GM19099 (cell line): ENCODE results near the gene IGF2R.

Experiments used
- POLR2A ChIP-seq: IDR thresholded peaks from 3 replicates; pipeline ENCODE4 v1.6.1; 2011; ENCODE audit warnings: low read depth; ENCODE audit not compliant: insufficient read length; ENCODE audit errors: extremely low read depth

IGF2R gene

DNA sequence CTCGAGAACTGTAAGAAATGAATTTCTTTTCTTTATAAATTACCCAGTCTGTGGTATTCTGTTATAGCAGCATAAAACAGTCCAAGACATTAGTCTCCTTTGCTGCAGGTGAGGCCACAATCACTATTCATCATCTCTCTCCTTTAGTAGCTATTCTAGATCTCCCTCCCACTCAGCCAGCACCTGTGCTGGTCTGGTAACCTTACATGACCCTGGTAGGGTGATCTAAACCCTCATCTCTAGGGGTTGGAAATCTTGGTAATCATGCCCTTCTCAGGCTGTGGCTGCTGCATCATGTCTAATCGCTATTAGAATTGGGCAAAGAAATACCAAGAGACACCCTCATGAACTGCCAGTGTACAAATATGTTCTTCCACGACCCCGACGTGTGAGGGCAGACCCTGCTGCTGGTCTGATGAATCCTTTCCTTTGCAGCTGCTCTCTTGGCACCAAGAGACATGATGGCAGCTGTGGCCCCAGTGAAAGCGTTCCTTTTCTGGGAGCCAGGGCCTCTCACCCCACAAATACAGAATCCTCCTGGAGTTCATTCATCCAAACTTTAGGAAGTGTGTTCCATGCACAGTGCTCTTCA, 23.0 kb upstream of the IGF2R start:
- no peak for TF ChIP-seq POLR2A

DNA sequence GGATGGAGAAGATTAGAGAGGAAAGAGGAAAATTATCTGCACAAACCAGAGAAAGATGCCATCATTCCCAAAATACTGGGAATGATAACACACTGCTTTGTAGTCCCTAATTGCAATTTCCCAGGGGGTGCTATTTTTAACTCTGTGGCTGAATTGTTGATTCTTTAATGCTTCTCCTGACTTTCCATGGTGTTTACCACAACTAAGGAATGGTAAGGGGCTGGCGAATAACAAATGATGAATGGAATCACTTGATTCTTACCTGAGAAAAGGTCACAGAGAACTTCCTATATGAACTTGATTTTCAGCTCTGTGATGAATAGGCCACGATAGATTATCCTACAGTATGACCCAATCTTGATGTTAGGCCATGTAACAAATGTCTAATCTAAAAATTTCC, 22.0 kb upstream of the IGF2R start:
- no peak for TF ChIP-seq POLR2A

DNA sequence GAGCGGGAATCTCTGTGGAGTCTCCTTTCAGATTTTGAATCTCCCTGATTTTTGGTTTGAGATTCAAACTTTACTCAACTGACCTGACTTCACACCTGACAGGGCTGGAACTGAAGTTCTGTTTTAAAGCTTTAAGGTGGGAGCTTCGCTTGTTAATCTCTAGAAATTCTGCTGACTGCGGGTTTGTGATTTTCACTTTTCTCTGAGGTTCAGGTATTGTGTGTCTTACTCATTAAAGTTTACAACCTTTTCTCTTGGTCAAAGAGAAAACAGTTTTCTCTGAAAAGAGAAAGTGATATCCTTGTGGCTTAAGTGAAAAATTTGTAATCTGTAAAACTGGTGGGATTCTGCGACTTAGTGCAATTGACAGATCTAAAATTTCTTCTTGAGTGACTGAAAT, 20.7 kb upstream of the IGF2R start:
- no peak for TF ChIP-seq POLR2A

DNA sequence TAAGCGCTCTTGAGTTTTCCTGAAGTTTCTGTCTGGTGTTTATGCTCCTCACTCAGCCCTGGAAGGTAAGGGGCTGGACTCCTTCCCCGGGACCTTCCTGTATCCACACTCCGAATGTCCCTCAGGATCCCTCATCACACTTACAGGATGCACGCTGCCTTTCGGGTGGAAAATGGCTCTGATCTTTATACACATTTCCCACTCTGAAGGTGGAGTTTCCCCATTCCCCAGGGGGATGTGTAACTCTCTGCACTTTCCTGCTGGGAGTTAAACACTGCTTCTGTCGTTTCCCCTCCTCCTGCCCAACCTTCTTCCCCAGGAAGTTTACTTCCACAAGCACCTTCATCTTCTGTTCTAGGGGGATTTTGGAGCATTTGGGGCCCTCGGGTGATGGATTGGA, 17.1 kb upstream of the IGF2R start:
- TF ChIP-seq POLR2A, result no peak

DNA sequence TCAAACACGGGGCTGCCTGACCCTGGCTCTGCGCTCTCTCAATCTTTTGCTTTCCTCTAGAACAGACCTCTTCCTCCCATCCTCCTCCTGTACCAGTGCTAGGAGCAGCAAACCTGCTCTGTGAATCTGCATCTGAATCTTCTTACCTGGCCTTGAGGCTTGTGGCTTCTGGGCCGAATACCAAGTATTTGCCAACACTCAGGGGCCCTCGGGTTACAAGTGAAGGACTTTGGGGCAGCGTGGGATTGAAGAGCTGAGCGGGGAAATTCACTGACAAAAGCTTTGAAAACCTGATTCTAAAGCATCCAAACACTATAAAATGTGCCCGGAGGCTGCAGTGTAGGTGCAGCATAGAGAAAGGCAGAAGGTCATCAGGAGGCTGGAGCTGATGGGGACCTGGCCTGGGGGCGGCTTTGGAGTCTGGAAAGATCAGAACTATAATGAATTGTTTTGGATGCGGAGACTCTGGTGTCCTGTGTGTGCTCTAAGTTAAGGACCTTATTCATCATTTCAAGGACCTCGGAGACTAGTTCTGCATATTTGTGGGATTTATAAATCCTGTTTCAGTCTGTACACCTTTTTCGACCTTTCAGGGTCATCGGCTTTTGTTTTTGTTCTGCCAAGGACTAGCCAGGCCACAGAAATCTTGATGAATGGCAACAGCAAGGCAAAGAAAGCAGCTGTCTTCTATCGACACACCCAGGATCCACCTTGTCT, 16.4 kb upstream of the IGF2R start:
- TF ChIP-seq POLR2A, result no peak

DNA sequence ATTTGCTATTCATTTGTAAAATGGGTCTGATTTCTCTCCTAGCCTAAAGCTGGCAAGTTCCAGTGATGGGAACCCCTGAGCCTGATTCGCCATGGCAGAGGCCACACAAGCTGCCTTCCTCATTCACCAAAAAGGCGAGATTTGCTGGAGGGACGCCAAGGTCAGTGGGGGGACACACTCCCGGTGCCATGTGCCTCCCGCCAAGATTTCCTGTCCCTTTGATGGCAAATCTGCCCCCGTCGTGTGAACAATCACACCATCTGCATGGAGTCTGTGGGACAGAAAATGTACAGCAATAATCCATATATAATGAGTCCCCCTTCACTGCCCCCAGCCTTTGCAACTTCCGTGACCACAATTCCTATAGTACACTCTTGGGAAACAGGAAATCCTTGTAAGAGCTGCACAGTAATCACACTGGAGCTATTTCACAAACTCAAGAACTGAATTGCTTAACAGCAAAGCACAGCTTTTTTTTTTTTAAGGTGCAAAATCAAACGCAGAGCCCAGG, 15.7 kb upstream of the IGF2R start:
- no peak for TF ChIP-seq POLR2A

DNA sequence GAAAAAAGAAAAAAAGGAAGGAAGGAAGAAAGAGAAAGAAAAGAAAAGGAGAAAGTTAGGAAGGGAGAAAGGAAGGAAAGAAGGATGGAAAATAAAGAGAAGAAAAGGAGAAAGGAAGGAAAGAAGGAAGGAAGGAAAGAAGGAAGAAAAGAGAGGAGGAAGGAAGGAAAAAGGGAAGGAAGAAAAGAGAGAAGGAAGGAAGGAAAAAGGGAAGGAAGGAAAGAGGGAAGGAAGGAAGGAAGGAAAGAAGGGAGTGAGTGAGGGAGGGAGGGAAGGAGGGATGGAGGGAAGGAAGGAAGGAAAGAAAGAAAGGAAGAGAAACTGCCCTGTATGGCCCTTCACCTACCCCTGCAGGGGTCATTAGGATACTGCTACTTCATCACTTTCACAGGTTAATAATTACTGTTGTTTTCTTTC, 12.9 kb upstream of the IGF2R start:
- TF ChIP-seq POLR2A, result no peak

DNA sequence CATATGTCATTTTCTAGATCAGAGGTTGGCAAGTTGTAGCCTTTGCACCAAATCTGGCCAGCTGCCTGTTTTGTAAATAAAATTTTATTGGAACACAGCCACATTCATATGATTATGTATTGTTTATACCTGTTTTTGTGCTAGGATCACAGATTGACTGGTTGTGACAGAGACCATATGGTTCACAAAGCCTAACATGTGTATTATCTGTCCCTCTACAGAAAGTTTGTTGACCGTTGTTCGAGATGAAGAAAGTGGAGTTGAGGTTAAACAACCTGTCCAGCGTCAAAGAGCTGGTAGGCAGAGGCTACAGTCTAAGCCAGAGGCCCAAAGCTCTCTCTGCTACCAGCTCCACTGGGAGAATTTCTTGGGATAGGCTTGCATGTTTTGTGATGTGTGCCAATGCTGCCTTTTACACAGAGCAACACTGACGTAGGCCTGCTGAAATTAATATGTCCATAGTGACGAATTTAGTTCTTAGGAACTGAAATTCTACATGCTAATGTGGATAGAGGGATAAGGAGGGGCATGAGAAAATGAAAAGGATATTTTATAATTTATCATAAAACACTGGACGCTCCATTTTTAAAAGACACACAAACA, 11.7 kb upstream of the IGF2R start:
- no peak for TF ChIP-seq POLR2A

DNA sequence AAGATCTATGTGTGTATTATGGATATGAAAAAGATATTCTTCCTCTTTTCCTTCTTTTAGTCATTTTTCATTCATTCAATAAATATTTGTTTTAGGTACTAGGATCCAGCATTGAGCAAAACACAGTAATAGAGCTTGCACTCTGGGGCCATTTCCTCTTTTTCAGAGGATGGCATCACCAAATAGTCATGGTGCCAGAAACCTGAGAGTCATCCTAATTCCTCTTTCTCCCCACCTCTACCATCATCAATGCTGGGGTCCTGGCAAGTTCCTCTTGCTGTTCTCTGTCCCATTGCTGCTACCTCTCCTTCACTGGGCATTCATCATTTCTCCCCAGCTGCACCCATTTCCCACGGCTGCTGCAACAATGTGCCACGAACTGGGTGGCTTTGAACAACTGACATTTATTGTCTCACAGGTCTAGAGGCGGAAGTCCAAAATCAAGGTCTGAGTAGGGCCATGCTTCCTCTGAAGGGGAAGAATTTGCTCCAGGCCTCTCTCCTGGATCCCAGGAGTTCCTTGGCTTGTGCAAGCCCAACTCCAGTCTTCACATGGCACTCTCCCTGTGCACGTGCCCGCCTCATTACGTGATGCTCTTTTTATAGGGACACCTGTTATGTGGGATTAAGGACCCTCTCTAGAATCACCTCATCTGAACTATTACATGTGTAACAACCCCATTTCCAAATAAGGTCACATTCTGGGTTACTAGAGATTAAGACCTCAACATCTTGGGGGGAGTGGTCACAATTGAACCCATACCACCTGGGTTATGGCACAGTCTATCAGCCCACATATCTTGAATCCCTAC, 9.5 kb upstream of the IGF2R start:
- TF ChIP-seq POLR2A, result no peak

DNA sequence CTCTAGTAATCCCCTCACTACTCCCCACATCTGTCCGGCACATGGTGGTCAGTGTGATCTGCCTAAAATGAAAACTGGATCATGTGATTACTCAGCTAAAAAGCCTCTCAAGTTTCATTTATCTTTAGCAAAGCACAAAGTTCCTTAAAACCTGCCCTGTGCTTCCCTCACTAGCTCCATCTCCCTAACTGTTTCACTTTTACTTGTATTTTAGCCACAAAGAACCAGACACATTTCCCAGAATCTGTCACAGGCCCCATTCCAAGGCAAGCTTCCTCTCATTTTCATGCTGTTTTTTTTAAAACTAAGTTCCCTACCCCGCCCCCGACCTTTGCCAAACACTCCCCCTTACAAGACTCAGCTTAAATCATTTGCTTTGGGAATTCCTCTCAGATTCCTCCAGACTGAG, 8.9 kb upstream of the IGF2R start:
- TF ChIP-seq POLR2A, result no peak

DNA sequence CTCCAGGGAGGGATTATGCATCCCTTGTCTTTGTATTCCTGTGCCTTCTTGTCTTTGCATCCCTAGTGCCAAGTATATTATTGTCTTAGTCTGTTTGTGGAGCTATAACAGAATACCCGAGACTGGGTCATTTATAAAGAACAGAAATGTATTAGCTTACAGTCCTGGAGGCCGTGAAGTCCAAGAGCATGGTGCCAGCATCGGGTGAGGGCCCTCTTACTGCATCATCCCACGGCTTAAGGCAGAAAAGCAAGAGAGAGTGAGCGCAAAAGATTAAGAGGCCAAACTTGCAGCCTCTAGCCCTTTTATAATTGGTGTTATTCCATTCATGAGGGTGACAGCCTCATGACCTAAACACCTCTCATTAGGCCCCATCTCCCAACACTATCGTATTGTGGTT, 8.4 kb upstream of the IGF2R start:
- TF ChIP-seq POLR2A, result no peak

DNA sequence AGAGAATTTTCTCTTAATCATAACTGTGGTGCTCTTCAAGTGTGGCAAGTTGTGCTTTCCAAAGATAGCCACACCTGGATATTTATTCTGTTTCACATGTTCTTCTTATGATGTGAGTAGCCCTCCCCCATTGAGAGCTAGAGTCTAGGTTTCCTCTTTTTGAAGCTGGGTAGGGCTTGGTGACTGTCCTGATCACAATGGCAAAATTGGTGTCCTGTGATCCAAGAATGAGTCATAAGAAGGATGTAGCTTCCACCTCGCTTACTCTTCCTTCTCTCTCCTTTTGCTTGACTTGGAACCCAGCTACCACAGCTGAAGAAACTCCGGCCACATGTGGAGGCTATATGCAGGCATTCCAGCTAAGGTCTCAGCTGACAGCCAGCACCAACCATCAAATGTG, 7.4 kb upstream of the IGF2R start:
- TF ChIP-seq POLR2A, result no peak

DNA sequence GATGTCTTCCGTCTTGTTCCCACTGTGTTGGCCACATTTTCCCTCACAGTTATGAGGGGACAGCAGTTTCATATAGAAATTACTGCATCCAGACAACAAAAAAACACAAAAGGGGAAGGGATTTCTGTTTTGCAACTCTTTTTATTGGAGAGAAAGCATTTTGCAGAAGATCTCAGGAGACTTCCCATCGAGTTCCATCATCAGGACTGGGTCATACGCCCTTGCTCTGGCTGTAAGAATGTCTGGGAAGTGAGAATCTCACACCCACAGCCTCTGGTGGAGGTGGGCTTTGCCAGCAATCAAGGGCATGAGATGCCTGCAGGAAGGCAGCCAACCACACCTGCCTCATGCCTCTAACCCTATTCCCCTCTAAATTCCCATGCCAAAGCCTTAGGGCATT, 5.8 kb upstream of the IGF2R start:
- TF ChIP-seq POLR2A, result no peak

DNA sequence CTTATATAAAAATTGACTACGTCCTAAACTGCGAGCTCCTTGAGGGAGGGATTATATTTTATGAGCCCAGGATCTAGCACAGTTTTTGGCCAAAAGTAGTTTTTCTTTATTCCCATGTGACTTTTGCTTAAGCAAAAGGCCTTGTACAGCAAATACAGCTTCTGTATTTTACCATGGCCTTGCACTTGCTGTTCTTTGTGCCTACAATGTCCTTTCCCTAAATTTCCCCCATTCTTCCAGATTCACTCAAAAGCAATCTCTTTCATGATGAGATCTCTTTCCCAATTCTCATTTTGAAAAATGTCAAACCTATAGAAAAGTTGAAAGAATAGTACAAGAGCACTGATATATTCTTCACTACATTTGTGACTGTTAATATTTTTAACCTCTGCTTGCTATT, 4.8 kb upstream of the IGF2R start:
- TF ChIP-seq POLR2A, result no peak

DNA sequence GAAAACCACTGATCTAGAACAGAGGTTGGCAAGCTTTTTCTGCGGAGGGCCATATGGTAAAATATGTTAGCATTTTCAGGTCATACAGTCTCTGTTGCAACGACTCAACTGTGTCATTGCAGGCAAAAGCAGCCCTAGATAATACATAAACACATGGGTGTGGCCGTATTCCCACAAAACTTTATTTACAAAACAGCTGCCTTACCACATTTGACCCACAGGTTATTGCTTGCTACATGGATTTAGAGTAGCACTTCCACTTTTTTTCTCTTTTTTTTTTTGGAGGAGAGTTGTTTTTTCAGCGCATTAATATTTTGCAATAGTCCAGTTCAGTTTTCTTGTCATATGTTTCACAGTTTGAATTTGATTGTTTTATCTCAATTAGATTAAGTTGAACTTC, 2.5 kb upstream of the IGF2R start:
- TF ChIP-seq POLR2A, result no peak

DNA sequence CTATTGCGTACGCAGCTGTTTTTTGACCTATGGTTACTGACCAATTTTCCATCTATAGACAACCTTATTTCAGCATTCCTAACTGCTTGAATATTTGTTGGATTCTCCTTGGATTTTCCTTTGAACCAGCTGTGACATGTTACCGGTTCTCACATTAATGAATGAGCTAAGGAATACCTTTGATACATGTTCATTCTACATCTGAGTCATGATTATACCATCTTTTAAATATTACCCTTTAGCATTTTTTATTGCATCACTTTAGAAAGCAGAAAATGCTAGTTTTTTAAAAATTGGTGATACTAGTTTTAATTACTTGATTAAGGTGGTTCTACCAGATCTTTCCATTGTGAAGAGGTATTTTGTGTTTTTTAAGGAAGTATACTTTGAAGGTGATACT, 1.9 kb upstream of the IGF2R start:
- no peak for TF ChIP-seq POLR2A

DNA sequence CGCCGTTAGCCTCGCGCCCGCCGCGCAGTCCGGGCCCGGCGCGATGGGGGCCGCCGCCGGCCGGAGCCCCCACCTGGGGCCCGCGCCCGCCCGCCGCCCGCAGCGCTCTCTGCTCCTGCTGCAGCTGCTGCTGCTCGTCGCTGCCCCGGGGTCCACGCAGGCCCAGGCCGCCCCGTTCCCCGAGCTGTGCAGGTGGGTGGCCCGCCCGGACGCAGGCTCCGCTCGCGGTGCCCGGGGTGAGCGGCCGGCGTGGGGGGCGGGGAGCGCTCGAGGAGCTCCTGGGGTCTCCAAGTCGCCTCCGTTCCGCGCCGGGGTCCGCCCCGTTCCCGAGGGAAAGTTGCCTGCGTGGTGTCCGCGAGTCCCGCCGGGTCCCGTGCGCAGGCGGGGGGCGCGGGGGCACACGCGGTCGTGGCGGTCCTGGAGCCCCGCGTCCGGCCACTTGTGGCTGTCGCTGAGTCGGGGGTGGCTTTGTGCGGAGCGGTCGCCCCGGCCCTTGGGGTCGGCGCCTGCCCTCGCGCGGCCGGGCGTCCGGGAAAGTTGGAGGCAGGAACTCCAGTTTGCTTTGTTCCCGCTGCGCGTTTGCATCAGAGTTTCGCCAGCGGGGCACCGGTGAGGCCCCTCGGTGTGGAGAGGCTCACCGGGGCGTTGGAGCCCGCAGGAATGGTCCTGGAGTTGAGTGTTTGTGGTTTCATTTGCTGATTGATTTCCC, 476 bp downstream of the IGF2R start:
- TF ChIP-seq POLR2A, result peak; percentile 5
